ENCODE measurements around the gene FRMD5. TPM values are rescaled to one million over a fixed set of nuclear protein-coding genes. Genes with fewer than 3 reads are reported as not detected.
A peak's percentile ranks its signal among the peaks of the same experiment; 100 is the strongest.
"Not testable (repeated sequence)": the region's sequence is repeated elsewhere in the genome, so short reads cannot be mapped to it uniquely, and the experiment has no call there.

FRMD5 gene
- polyA plus RNA-seq, 3 donors: 1.2 to 1.6 (median 1.5) TPM

GRCh38 chr15:44000248-44000647 is 194.8 kb downstream of the FRMD5 start:
- DNase-seq (ENCODE audit: extremely low read depth in 1 of 11, low read depth in 9 of 11, low spot score in 4 of 11): not testable (repeated sequence)

GRCh38 chr15:43998607-43999006 is 196.5 kb downstream of the FRMD5 start:
- DNase-seq (ENCODE audit: extremely low read depth in 1 of 11, low read depth in 9 of 11, low spot score in 4 of 11): no peak

- no peak for DNase-seq (ENCODE audit: extremely low read depth in 1 of 11, low read depth in 9 of 11, low spot score in 4 of 11)
These were observed 203.9 kb downstream of the FRMD5 start for GRCh38 chr15:43991206-43991605.

GRCh38 chr15:43989938-43990337 is 205.1 kb downstream of the FRMD5 start:
- no peak for DNase-seq (ENCODE audit: extremely low read depth in 1 of 11, low read depth in 9 of 11, low spot score in 4 of 11)

GRCh38 chr15:43988900-43989299 is 206.2 kb downstream of the FRMD5 start:
- DNase-seq (ENCODE audit: extremely low read depth in 1 of 11, low read depth in 9 of 11, low spot score in 4 of 11): no peak

GRCh38 chr15:43987924-43988323 is 207.1 kb downstream of the FRMD5 start:
- DNase-seq (ENCODE audit: extremely low read depth in 1 of 11, low read depth in 9 of 11, low spot score in 4 of 11): no peak

- no peak for DNase-seq (ENCODE audit: extremely low read depth in 1 of 11, low read depth in 9 of 11, low spot score in 4 of 11)
These were observed 208.9 kb downstream of the FRMD5 start for GRCh38 chr15:43985976-43986680.

GRCh38 chr15:43981576-43981975 is 213.5 kb downstream of the FRMD5 start:
- DNase-seq (ENCODE audit: extremely low read depth in 1 of 11, low read depth in 9 of 11, low spot score in 4 of 11): no peak

- DNase-seq (ENCODE audit: extremely low read depth in 1 of 11, low read depth in 9 of 11, low spot score in 4 of 11): no peak
These were observed 217.8 kb downstream of the FRMD5 start for GRCh38 chr15:43977072-43977884.

GRCh38 chr15:43975770-43976169 is 219.3 kb downstream of the FRMD5 start:
- no peak for DNase-seq (ENCODE audit: extremely low read depth in 1 of 11, low read depth in 9 of 11, low spot score in 4 of 11)

- DNase-seq (ENCODE audit: extremely low read depth in 1 of 11, low read depth in 9 of 11, low spot score in 4 of 11): no peak
These were observed 219.7 kb downstream of the FRMD5 start for GRCh38 chr15:43975326-43975725.

GRCh38 chr15:43974852-43975251 is 220.2 kb downstream of the FRMD5 start:
- DNase-seq (ENCODE audit: extremely low read depth in 1 of 11, low read depth in 9 of 11, low spot score in 4 of 11): peak in 1 of 11 donors; percentile 46

- no peak for DNase-seq (ENCODE audit: extremely low read depth in 1 of 11, low read depth in 9 of 11, low spot score in 4 of 11)
These were observed 225.2 kb downstream of the FRMD5 start for GRCh38 chr15:43969802-43970375.

- no peak for DNase-seq (ENCODE audit: extremely low read depth in 1 of 11, low read depth in 9 of 11, low spot score in 4 of 11)
These were observed 226.5 kb downstream of the FRMD5 start for GRCh38 chr15:43968551-43968950.

- no peak for DNase-seq (ENCODE audit: extremely low read depth in 1 of 11, low read depth in 9 of 11, low spot score in 4 of 11)
These were observed 228.4 kb downstream of the FRMD5 start for GRCh38 chr15:43966646-43967045.

- no peak for DNase-seq (ENCODE audit: extremely low read depth in 1 of 11, low read depth in 9 of 11, low spot score in 4 of 11)
These were observed 236.2 kb downstream of the FRMD5 start for GRCh38 chr15:43958861-43959330.

- DNase-seq (ENCODE audit: extremely low read depth in 1 of 11, low read depth in 9 of 11, low spot score in 4 of 11): no peak
These were observed 237.3 kb downstream of the FRMD5 start for GRCh38 chr15:43957724-43958123.

- no peak for DNase-seq (ENCODE audit: extremely low read depth in 1 of 11, low read depth in 9 of 11, low spot score in 4 of 11)
These were observed 239.9 kb downstream of the FRMD5 start for GRCh38 chr15:43955140-43955539.

- no peak for DNase-seq (ENCODE audit: extremely low read depth in 1 of 11, low read depth in 9 of 11, low spot score in 4 of 11)
These were observed 240.9 kb downstream of the FRMD5 start for GRCh38 chr15:43954181-43954621.

- DNase-seq (ENCODE audit: extremely low read depth in 1 of 11, low read depth in 9 of 11, low spot score in 4 of 11): no peak
These were observed 241.7 kb downstream of the FRMD5 start for GRCh38 chr15:43953402-43953801.

Measured in renal cortex interstitium (tissue), 11 donors.